Measurements from ENCODE around the gene ORAI1.
"Not testable (repeated sequence)": the region's sequence is repeated elsewhere in the genome, so short reads cannot be mapped to it uniquely, and the experiment has no call there.

ORAI1 gene

DNA sequence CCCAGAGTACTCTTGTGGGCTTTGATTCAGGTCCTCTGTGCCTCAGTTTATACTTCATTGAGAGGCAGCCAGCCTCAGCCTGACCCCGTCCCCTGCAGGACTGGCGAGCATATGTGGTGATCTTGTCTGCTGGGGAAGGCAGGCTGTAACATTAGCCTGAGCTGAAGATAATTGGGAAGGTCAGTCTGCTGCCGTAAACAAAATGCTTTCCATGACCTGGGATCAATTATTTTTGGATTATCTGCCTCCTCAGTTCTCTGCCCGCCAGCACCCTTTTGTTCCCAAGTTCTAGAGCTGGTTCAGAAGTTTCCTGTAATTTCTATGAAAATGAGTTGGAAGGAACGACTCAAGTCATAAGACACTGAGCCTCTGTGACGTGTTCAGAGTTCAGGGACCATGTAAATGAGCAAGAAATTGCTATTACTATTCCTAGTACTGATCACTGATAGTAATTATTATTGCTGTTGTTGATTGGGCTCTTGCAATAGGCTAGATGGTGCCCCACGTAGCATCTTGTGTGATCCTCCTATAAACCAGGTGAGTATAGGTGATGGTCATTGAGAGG, 4.5 kb downstream of the ORAI1 start:
- H3K36me3 ChIP-seq (ENCODE audit: control insufficient read depth, insufficient read depth, low read length), result no peaks in the 10 kb centered on the region
- DNase-seq (ENCODE audit: low read depth, low spot score), result no peak
- H3K27ac ChIP-seq (ENCODE audit: low read length), result no peak overlapping the region
- H3K4me3 ChIP-seq (ENCODE audit: low read length), result no peak overlapping the region
- H3K4me1 ChIP-seq (ENCODE audit: control insufficient read depth, insufficient read depth, low read length), result peaks cover 7% of the 10 kb centered on the region
- no CpG with 5 or more reads among the region's 7 CpGs for WGBS (ENCODE audit: insufficient coverage, insufficient read length)
- H3K9me3 ChIP-seq (ENCODE audit: control insufficient read depth, insufficient read depth, low read length), result no peaks in the 10 kb centered on the region
- no peaks in the 10 kb centered on the region for H3K27me3 ChIP-seq (ENCODE audit: control insufficient read depth, insufficient read depth, low read length)

- Histone ChIP-seq H3K9me3 (ENCODE audit: control insufficient read depth, insufficient read depth, low read length) (no peaks in the 10 kb centered on the region), H3K4me3 (ENCODE audit: low read length) (no peak overlapping the region), H3K27me3 (ENCODE audit: control insufficient read depth, insufficient read depth, low read length) (no peaks in the 10 kb centered on the region), H3K36me3 (ENCODE audit: control insufficient read depth, insufficient read depth, low read length) (no peaks in the 10 kb centered on the region), H3K4me1 (ENCODE audit: control insufficient read depth, insufficient read depth, low read length) (peaks cover 6% of the 10 kb centered on the region), H3K27ac (ENCODE audit: low read length) (no peak overlapping the region)
- DNase-seq (ENCODE audit: low read depth, low spot score), result no peak
- no CpG with 5 or more reads among the region's 11 CpGs for WGBS (ENCODE audit: insufficient coverage, insufficient read length)
Measured at GRCh38 chr12:121632069-121632970, 6.0 kb downstream of the ORAI1 start.

- not testable (repeated sequence) for H3K27me3 ChIP-seq (ENCODE audit: control insufficient read depth, insufficient read depth, low read length); H3K4me1 ChIP-seq (ENCODE audit: control insufficient read depth, insufficient read depth, low read length); H3K9me3 ChIP-seq (ENCODE audit: control insufficient read depth, insufficient read depth, low read length); DNase-seq (ENCODE audit: low read depth, low spot score); H3K4me3 ChIP-seq (ENCODE audit: low read length); H3K36me3 ChIP-seq (ENCODE audit: control insufficient read depth, insufficient read depth, low read length); H3K27ac ChIP-seq (ENCODE audit: low read length)
- no CpG with 5 or more reads among the region's 11 CpGs for WGBS (ENCODE audit: insufficient coverage, insufficient read length)
Measured at GRCh38 chr12:121633833-121634196, 7.5 kb downstream of the ORAI1 start.

- Histone ChIP-seq H3K27ac (ENCODE audit: low read length) (no peak overlapping the region), H3K9me3 (ENCODE audit: control insufficient read depth, insufficient read depth, low read length) (no peaks in the 10 kb centered on the region), H3K4me1 (ENCODE audit: control insufficient read depth, insufficient read depth, low read length) (peaks cover 4% of the 10 kb centered on the region), H3K4me3 (ENCODE audit: low read length) (no peak overlapping the region), H3K27me3 (ENCODE audit: control insufficient read depth, insufficient read depth, low read length) (no peaks in the 10 kb centered on the region), H3K36me3 (ENCODE audit: control insufficient read depth, insufficient read depth, low read length) (no peaks in the 10 kb centered on the region)
- DNase-seq (ENCODE audit: low read depth, low spot score), result no peak
- no CpG with 5 or more reads among the region's 13 CpGs for WGBS (ENCODE audit: insufficient coverage, insufficient read length)
Measured at GRCh38 chr12:121634836-121635235, 8.5 kb downstream of the ORAI1 start.

DNA sequence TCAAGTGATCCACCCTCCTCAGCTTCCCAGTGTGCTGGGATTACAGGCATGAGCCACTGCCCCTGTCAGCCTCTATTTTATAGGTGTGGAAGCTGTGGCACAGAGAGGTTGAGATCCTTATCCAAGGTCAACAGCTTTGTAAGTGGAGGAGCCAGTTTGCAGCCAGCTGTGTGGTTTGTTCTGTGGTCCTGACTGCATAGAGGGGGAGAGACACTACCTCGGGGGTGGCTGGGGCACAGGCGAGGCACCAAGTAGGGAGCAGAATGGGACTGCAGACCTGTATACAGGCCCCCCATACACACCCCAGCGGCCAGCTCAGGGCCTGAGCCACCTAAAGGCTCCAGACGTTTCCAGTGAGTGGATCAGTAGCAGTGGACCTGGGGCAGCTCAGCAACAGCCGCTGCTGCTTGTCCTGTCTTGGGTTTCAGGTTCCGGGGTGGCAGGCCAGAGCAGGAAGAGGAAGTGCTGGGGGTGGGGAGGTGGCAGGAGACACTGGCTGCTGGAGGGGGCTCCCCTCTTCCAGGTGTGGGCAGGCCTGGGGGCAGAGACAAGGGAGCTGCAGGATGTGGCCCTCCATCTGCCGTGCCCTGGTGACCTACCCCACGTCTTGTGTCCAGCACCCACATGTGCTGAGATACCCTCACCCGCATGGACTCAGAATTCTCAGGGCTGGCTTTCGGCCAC, 11.0 kb downstream of the ORAI1 start:
- no peaks in the 10 kb centered on the region for H3K9me3 ChIP-seq (ENCODE audit: control insufficient read depth, insufficient read depth, low read length)
- H3K36me3 ChIP-seq (ENCODE audit: control insufficient read depth, insufficient read depth, low read length), result peaks cover 7% of the 10 kb centered on the region; the same call in 1 of the 2 replicates
- DNase-seq (ENCODE audit: low read depth, low spot score), result no peak
- H3K4me3 ChIP-seq (ENCODE audit: low read length), result no peak overlapping the region
- WGBS (ENCODE audit: insufficient coverage, insufficient read length), result no CpG with 5 or more reads among the region's 10 CpGs
- H3K27me3 ChIP-seq (ENCODE audit: control insufficient read depth, insufficient read depth, low read length), result no peaks in the 10 kb centered on the region
- peaks cover 4% of the 10 kb centered on the region for H3K4me1 ChIP-seq (ENCODE audit: control insufficient read depth, insufficient read depth, low read length)
- no peak overlapping the region for H3K27ac ChIP-seq (ENCODE audit: low read length)

DNA sequence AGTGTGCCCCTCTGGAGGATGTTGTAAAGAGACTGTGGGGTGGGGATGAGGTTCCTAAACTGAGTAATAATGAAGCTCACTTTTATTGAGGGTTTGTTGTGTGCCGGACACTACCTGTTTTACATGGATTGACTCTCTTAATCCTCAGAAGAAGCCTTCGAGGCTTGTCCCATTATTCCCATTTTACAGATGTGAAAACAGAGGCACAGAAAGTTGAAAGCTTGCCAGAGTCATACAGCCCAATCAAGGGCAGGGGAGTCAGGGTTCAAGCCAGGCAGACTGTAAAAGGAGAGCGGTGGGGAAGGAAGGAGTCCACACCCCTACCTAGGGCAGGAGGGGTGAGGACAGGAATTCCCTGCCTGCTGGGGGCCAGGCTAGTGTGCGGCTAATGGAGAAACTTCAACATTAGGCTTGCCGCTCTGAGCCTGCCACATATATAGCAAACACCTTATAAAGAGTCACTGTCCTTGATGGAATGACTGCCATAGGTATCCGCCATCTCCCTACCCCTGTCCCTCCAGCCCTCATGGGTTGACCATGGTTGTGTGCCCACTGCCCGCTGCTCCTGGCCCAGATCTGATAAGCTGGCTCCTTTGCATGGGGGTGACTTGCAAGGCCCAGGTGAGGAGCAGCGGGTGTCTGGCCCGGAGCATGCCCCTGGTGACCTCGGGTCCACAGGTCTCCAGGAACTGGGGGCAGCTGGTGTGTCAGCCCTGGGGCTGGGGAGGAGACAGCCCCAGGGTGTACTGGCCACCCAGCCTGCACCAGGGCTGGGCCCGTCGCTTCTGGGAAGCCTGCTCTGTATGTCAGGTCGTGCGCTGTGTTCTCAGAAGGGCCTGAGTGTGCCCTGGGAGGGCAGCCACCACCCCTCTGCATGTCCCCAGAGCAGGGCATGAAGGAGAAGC, 12.2 kb downstream of the ORAI1 start:
- H3K27ac ChIP-seq (ENCODE audit: low read length), result no peak overlapping the region
- no CpG with 5 or more reads among the region's 14 CpGs for WGBS (ENCODE audit: insufficient coverage, insufficient read length)
- H3K4me3 ChIP-seq (ENCODE audit: low read length), result no peak overlapping the region
- peaks cover 7% of the 10 kb centered on the region; the same call in 1 of the 2 replicates for H3K36me3 ChIP-seq (ENCODE audit: control insufficient read depth, insufficient read depth, low read length)
- DNase-seq (ENCODE audit: low read depth, low spot score), result no peak
- no peaks in the 10 kb centered on the region for H3K4me1 ChIP-seq (ENCODE audit: control insufficient read depth, insufficient read depth, low read length)
- no peaks in the 10 kb centered on the region for H3K27me3 ChIP-seq (ENCODE audit: control insufficient read depth, insufficient read depth, low read length)
- H3K9me3 ChIP-seq (ENCODE audit: control insufficient read depth, insufficient read depth, low read length), result no peaks in the 10 kb centered on the region

- H3K4me1 ChIP-seq (ENCODE audit: control insufficient read depth, insufficient read depth, low read length), result no peaks in the 10 kb centered on the region
- DNase-seq (ENCODE audit: low read depth, low spot score), result no peak
- H3K36me3 ChIP-seq (ENCODE audit: control insufficient read depth, insufficient read depth, low read length), result peaks cover 7% of the 10 kb centered on the region; the same call in 1 of the 2 replicates
- H3K27ac ChIP-seq (ENCODE audit: low read length), result no peak overlapping the region
- WGBS (ENCODE audit: insufficient coverage, insufficient read length), result no CpG with 5 or more reads among the region's 18 CpGs
- no peak overlapping the region for H3K4me3 ChIP-seq (ENCODE audit: low read length)
- H3K9me3 ChIP-seq (ENCODE audit: control insufficient read depth, insufficient read depth, low read length), result no peaks in the 10 kb centered on the region
- no peaks in the 10 kb centered on the region for H3K27me3 ChIP-seq (ENCODE audit: control insufficient read depth, insufficient read depth, low read length)
Measured at GRCh38 chr12:121641343-121641630, 15.0 kb downstream of the ORAI1 start.

DNA sequence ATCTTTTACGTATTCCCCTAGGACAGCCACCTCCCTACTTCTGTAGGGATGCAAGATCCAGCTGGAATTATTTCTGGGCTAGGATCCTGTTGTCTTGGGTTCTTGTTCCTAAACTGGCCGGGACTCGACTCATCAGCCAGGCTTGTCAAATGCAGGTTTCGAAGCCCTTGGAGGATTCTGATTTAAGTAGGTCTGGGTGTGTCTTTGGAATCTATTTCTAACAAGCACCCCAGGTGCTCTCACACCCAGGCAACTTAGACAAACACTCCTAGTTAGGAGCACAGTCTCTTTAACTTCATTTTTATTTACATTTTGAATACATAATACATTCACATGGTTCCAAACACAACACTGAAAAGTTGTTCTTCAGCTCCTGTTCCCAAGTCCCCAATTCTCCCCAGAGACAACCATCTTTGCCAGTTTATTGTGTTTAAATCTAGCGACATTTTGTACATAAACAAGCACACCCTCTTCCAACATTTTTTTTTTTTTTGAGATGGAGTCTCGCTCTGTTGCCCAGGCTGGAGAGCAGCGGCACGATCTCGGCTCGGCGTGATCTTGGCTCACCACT, 22.2 kb downstream of the ORAI1 start:
- Histone ChIP-seq H3K36me3 (ENCODE audit: control insufficient read depth, insufficient read depth, low read length) (no peaks in the 10 kb centered on the region; the same call in 1 of the 2 replicates), H3K9me3 (ENCODE audit: control insufficient read depth, insufficient read depth, low read length) (no peaks in the 10 kb centered on the region), H3K4me1 (ENCODE audit: control insufficient read depth, insufficient read depth, low read length) (no peaks in the 10 kb centered on the region), H3K27ac (ENCODE audit: low read length) (no peak overlapping the region), H3K27me3 (ENCODE audit: control insufficient read depth, insufficient read depth, low read length) (no peaks in the 10 kb centered on the region), H3K4me3 (ENCODE audit: low read length) (no peak overlapping the region)
- no peak for DNase-seq (ENCODE audit: low read depth, low spot score)
- no CpG with 5 or more reads among the region's 11 CpGs for WGBS (ENCODE audit: insufficient coverage, insufficient read length)

- no peaks in the 10 kb centered on the region for H3K9me3 ChIP-seq (ENCODE audit: control insufficient read depth, insufficient read depth, low read length)
- no peak overlapping the region for H3K4me3 ChIP-seq (ENCODE audit: low read length)
- H3K27ac ChIP-seq (ENCODE audit: low read length), result no peak overlapping the region
- H3K27me3 ChIP-seq (ENCODE audit: control insufficient read depth, insufficient read depth, low read length), result no peaks in the 10 kb centered on the region
- WGBS (ENCODE audit: insufficient coverage, insufficient read length), result no CpG with 5 or more reads among the region's 5 CpGs
- H3K4me1 ChIP-seq (ENCODE audit: control insufficient read depth, insufficient read depth, low read length), result no peaks in the 10 kb centered on the region
- DNase-seq (ENCODE audit: low read depth, low spot score), result no peak
- H3K36me3 ChIP-seq (ENCODE audit: control insufficient read depth, insufficient read depth, low read length), result no peaks in the 10 kb centered on the region; the same call in 1 of the 2 replicates
Measured at GRCh38 chr12:121649322-121649721, 23.0 kb downstream of the ORAI1 start.

Measured in iPS DF 6.9 (cell line).